Retinal pigment epithelial cell (primary cell): Measurements from ENCODE around the gene TAF1.
"Not testable (repeated sequence)": the region's sequence is repeated elsewhere in the genome, so short reads cannot be mapped to it uniquely, and the experiment has no call there.

ENCODE experiments used
- DNase-seq: peaks from one replicate; pipeline ENCODE4 v3.0.0-alpha.2; 2010; ENCODE audit warnings: low read depth
- H3K4me3 ChIP-seq: 2 replicates; pipeline ENCODE4 v1.5.1; 2011; ENCODE audit warnings: mild to moderate bottlenecking, low read length, control low read depth, moderate library complexity
- CTCF ChIP-seq: conservative IDR thresholded peaks from 2 replicates; pipeline ENCODE4 v1.5.1; 2011; ENCODE audit warnings: low read depth, low read length, control low read depth, inconsistent platforms

Gene TAF1

GRCh38 chrX:71450433-71451106, 84.4 kb downstream of the TAF1 start:
- H3K4me3 ChIP-seq, result no peak overlapping the region
- no peak for DNase-seq
- TF ChIP-seq CTCF, result no peak

GRCh38 chrX:71451518-71451917, 85.4 kb downstream of the TAF1 start:
- H3K4me3 ChIP-seq, DNase-seq: not testable (repeated sequence)

- no peak for TF ChIP-seq CTCF
- DNase-seq, result no peak
- no peak overlapping the region for H3K4me3 ChIP-seq
Measured at GRCh38 chrX:71453056-71453455, 86.9 kb downstream of the TAF1 start.

GRCh38 chrX:71454222-71454621, 88.1 kb downstream of the TAF1 start:
- no peak overlapping the region for H3K4me3 ChIP-seq
- no peak for DNase-seq
- no peak for TF ChIP-seq CTCF

- TF ChIP-seq CTCF, result no peak
- DNase-seq, result no peak
Measured at GRCh38 chrX:71458866-71459265, 92.7 kb downstream of the TAF1 start.

GRCh38 chrX:71464968-71465367, 98.8 kb downstream of the TAF1 start:
- no peak for TF ChIP-seq CTCF
- no peak overlapping the region for H3K4me3 ChIP-seq
- DNase-seq, result no peak

More at GRCh38 chrX:71458866-71459265, 92.7 kb downstream of the TAF1 start:
- no peak overlapping the region for H3K4me3 ChIP-seq

GRCh38 chrX:71466979-71467523, 100.9 kb downstream of the TAF1 start:
- TF ChIP-seq CTCF, result no peak
- no peak overlapping the region for H3K4me3 ChIP-seq
- no peak for DNase-seq
